ENCODE measurements around the gene AKIRIN1.
"Not testable (repeated sequence)": the region's sequence is repeated elsewhere in the genome, so short reads cannot be mapped to it uniquely, and the experiment has no call there.

Gene AKIRIN1

GRCh38 chr1:38997034-38997900 lies 6.2 kb downstream of the AKIRIN1 start:
- no peak for DNase-seq (ENCODE audit: low read depth)

- no peak for DNase-seq (ENCODE audit: low read depth)
Observed at GRCh38 chr1:38997901-38998190, 6.8 kb downstream of the AKIRIN1 start.

GRCh38 chr1:39001516-39002421 lies 10.7 kb downstream of the AKIRIN1 start:
- no peak for DNase-seq (ENCODE audit: low read depth)

GRCh38 chr1:39003281-39003680 lies 12.2 kb downstream of the AKIRIN1 start:
- DNase-seq (ENCODE audit: low read depth) = no peak

- DNase-seq (ENCODE audit: low read depth) = no peak
Observed at GRCh38 chr1:39003794-39004193, 12.7 kb downstream of the AKIRIN1 start.

GRCh38 chr1:39006287-39006686 lies 15.2 kb downstream of the AKIRIN1 start:
- DNase-seq (ENCODE audit: low read depth) = no peak

GRCh38 chr1:39006726-39007645 lies 15.9 kb downstream of the AKIRIN1 start:
- DNase-seq (ENCODE audit: low read depth) = no peak

GRCh38 chr1:39014956-39015355 lies 23.9 kb downstream of the AKIRIN1 start:
- DNase-seq (ENCODE audit: low read depth) = not testable (repeated sequence)

GRCh38 chr1:39016604-39017171 lies 25.6 kb downstream of the AKIRIN1 start:
- DNase-seq (ENCODE audit: low read depth) = no peak

GRCh38 chr1:39017266-39017665 lies 26.2 kb downstream of the AKIRIN1 start:
- no peak for DNase-seq (ENCODE audit: low read depth)

GRCh38 chr1:39020494-39020893 lies 29.4 kb downstream of the AKIRIN1 start:
- not testable (repeated sequence) for DNase-seq (ENCODE audit: low read depth)

GRCh38 chr1:39021426-39021825 lies 30.4 kb downstream of the AKIRIN1 start:
- no peak for DNase-seq (ENCODE audit: low read depth)

GRCh38 chr1:39023140-39023539 lies 32.1 kb downstream of the AKIRIN1 start:
- DNase-seq (ENCODE audit: low read depth) = no peak

- DNase-seq (ENCODE audit: low read depth) = peak; percentile 69
Observed at GRCh38 chr1:39026051-39026865, 35.2 kb downstream of the AKIRIN1 start, which contains the start of gene NDUFS5. TSS of gene NDUFS5 (plus strand) at chr1:39026350. CDS start at chr1:39028725, 2,375 bp downstream.

GRCh38 chr1:39026866-39027507 lies 35.9 kb downstream of the AKIRIN1 start:
- no peak for DNase-seq (ENCODE audit: low read depth)

GRCh38 chr1:39034114-39034654 lies 43.1 kb downstream of the AKIRIN1 start:
- no peak for DNase-seq (ENCODE audit: low read depth)

- DNase-seq (ENCODE audit: low read depth) = no peak
Observed at GRCh38 chr1:39036678-39037077, 45.6 kb downstream of the AKIRIN1 start.

GRCh38 chr1:39043513-39043912 lies 52.4 kb downstream of the AKIRIN1 start:
- no peak for DNase-seq (ENCODE audit: low read depth)

- DNase-seq (ENCODE audit: low read depth) = no peak
Observed at GRCh38 chr1:39044762-39045161, 53.7 kb downstream of the AKIRIN1 start.

- no peak for DNase-seq (ENCODE audit: low read depth)
Observed at GRCh38 chr1:39045231-39045630, 54.2 kb downstream of the AKIRIN1 start.
